ENCODE data around the gene PTPN4.

GRCh38 chr2:119982506-119982905, 222.8 kb downstream of the PTPN4 start:
- TF ChIP-seq, protein P1, sequence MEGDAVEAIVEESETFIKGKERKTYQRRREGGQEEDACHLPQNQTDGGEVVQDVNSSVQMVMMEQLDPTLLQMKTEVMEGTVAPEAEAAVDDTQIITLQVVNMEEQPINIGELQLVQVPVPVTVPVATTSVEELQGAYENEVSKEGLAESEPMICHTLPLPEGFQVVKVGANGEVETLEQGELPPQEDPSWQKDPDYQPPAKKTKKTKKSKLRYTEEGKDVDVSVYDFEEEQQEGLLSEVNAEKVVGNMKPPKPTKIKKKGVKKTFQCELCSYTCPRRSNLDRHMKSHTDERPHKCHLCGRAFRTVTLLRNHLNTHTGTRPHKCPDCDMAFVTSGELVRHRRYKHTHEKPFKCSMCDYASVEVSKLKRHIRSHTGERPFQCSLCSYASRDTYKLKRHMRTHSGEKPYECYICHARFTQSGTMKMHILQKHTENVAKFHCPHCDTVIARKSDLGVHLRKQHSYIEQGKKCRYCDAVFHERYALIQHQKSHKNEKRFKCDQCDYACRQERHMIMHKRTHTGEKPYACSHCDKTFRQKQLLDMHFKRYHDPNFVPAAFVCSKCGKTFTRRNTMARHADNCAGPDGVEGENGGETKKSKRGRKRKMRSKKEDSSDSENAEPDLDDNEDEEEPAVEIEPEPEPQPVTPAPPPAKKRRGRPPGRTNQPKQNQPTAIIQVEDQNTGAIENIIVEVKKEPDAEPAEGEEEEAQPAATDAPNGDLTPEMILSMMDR (conservative IDR thresholded peaks at IDR 0.05; ENCODE audit: low read length): no peak
- no peak for TF ChIP-seq EZH2phosphoT487 (IDR thresholded peaks at IDR 0.05; ENCODE audit: borderline replicate concordance, low read depth, low read length)

All from OCI-LY7 (cell line).